Lung (tissue), 12 donors: Measurements from ENCODE around the gene SND1. TPM values are rescaled to one million over a fixed set of nuclear protein-coding genes. Genes with fewer than 3 reads are reported as not detected.

Experiments
- ATAC-seq: fragments of 200-7000 bp; cut with Tn5 transposase; one replicate; pipeline ENCODE4 v1.9.1; 2020; ENCODE audit warnings: moderate number of reproducible peaks; ENCODE audit not compliant: insufficient read depth, low FRiP score
- DNase-seq, 3 donors: peaks; one replicate each; pipeline ENCODE4 v3.0.0-alpha.2; 2013 to 2017
- H3K27ac ChIP-seq, 2 donors: one replicate each; pipeline ENCODE4 v1.5.1; 2013; ENCODE audit warnings: mild to moderate bottlenecking in 2 of 2, moderate library complexity in 2 of 2, control low read depth in 1 of 2, inconsistent platforms in 1 of 2, low read depth in 1 of 2, low read length in 1 of 2
- H3K27me3 ChIP-seq, 3 donors: one replicate each; pipeline ENCODE4 v1.5.1; 2013; ENCODE audit warnings: low read length in 2 of 3; ENCODE audit not compliant: control insufficient read depth in 3 of 3, insufficient read depth in 3 of 3
- H3K36me3 ChIP-seq, 4 donors: one replicate each; pipeline ENCODE4 v1.5.1; 2013; ENCODE audit warnings: low read length in 4 of 4, mild to moderate bottlenecking in 1 of 4, moderate library complexity in 1 of 4; ENCODE audit not compliant: control insufficient read depth in 4 of 4, insufficient read depth in 4 of 4
- H3K4me1 ChIP-seq, 5 donors: one replicate each; pipeline ENCODE4 v1.5.1; 2013; ENCODE audit warnings: low read length in 5 of 5, mild to moderate bottlenecking in 2 of 5, moderate library complexity in 1 of 5; ENCODE audit not compliant: control insufficient read depth in 5 of 5, insufficient read depth in 5 of 5
- H3K4me3 ChIP-seq: one replicate; pipeline ENCODE4 v1.5.1; 2013; ENCODE audit warnings: mild to moderate bottlenecking, control low read depth, moderate library complexity
- H3K9ac ChIP-seq, 2 donors: one replicate each; pipeline ENCODE4 v1.5.1; 2013; ENCODE audit warnings: low read length in 2 of 2, control low read depth in 1 of 2; ENCODE audit not compliant: insufficient read depth in 1 of 2
- H3K9me3 ChIP-seq, 4 donors: one replicate each; pipeline ENCODE4 v1.5.1; 2013; ENCODE audit warnings: low read length in 3 of 4, mild to moderate bottlenecking in 1 of 4, moderate library complexity in 1 of 4; ENCODE audit not compliant: control insufficient read depth in 4 of 4, insufficient read depth in 3 of 4
- WGBS, 2 donors: extraction: QIAGEN DNeasy Blood & Tissue Kit; methylation state at CpG; one replicate each; pipeline ENCODE4 v1.1.7; 2013; 5-methylcytosine and 5-hydroxymethylcytosine counted together
- polyA plus RNA-seq, 2 donors: library from polyadenylated mRNA; stranded (reverse); fragments of 200-250 nt; gene quantifications; one replicate each; pipeline ENCODE4 v1.2.1, GENCODE V29; 2013
- total RNA-seq, 2 donors: library from RNA; depleted of rRNA in 1 of 2; stranded (reverse); fragments of >200 nt in 1 of 2; gene quantifications; one replicate each; pipeline ENCODE4 v1.2.1, GENCODE V29; 2014 to 2021
- TF ChIP-seq, protein P1 (sequence below): IDR thresholded peaks from 2 replicates; pipeline ENCODE4 v1.5.1; 2012; ENCODE audit warnings: mild to moderate bottlenecking; ENCODE audit errors: control extremely low read depth, extremely low read depth
- donor health status: control.
- donor health status: control.
- donor health status: Bipolar disorder and iron deficiency.
- donor health status: healthy.
- donor health status: DM: yes; HTN: yes; CAD: no.

The SND1 gene
- total and polyA plus RNA-seq, 4 donors: 94.5 to 210 (median 137) TPM

DNA sequence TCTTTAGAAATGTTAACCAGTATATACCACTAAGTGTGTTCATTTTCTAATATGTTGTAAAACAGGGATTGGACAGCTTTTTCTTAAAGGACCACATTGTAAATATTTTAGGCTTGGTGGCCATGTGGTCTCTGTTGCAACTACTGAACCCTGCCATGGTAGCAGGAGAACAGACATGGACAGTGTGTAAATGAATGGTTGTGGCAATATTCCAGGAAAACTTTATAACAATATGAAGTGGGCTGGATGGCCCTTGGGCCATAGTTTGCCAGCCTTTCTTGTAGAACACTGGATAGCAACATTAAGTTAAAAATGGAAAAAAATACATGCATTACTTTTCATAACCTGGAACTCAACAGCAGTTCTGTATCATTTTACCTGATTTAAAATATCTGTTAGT lies 61.0 kb downstream of the SND1 start:
- TF ChIP-seq, protein P1, sequence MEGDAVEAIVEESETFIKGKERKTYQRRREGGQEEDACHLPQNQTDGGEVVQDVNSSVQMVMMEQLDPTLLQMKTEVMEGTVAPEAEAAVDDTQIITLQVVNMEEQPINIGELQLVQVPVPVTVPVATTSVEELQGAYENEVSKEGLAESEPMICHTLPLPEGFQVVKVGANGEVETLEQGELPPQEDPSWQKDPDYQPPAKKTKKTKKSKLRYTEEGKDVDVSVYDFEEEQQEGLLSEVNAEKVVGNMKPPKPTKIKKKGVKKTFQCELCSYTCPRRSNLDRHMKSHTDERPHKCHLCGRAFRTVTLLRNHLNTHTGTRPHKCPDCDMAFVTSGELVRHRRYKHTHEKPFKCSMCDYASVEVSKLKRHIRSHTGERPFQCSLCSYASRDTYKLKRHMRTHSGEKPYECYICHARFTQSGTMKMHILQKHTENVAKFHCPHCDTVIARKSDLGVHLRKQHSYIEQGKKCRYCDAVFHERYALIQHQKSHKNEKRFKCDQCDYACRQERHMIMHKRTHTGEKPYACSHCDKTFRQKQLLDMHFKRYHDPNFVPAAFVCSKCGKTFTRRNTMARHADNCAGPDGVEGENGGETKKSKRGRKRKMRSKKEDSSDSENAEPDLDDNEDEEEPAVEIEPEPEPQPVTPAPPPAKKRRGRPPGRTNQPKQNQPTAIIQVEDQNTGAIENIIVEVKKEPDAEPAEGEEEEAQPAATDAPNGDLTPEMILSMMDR: no peak
- H3K4me3 ChIP-seq: no peak overlapping the region
- no peaks in the 10 kb centered on the region for H3K27me3 ChIP-seq
- H3K9me3 ChIP-seq: peaks cover 0 to 3% (median 1%) of the 10 kb centered on the region in 4 donors
- H3K9ac ChIP-seq: no peak overlapping the region
- no peak overlapping the region for H3K27ac ChIP-seq
- H3K4me1 ChIP-seq: no peaks in the 10 kb centered on the region
- DNase-seq: no peak
- peaks cover 7 to 13% (median 11%) of the 10 kb centered on the region in 4 donors for H3K36me3 ChIP-seq
- ATAC-seq: no peak

DNA sequence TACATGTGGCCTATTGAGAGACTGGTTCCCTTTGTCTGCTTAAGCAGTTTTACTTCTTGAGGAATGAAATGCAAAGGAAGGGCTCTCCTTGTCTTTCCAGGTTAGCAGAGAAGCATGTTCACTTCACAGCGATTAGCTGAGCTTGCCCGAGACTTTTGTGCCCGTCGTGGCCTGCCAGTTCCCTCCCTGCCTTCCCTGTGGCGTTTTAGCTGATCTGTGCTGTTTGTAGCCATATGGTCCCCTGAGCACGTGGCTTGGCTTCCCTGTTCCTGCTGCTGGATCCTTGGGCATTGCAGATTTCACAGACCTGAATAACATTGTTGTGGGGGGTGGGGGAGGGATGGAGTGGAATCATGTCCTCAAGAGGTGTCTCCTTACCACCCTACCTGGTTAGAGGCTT lies 61.8 kb downstream of the SND1 start:
- DNase-seq (no peak), ATAC-seq (no peak)
- Histone ChIP-seq H3K4me3 (no peak overlapping the region), H3K27ac (no peak overlapping the region), H3K9me3 (peaks cover 0 to 3% (median 1%) of the 10 kb centered on the region in 4 donors), H3K9ac (no peak overlapping the region), H3K4me1 (no peaks in the 10 kb centered on the region), H3K36me3 (peaks cover 9 to 13% (median 10%) of the 10 kb centered on the region in 4 donors), H3K27me3 (no peaks in the 10 kb centered on the region)
- TF ChIP-seq, protein P1: no peak
- WGBS, 2 donors: 90 to 92% methylated on average over 6 of the region's 6 CpGs

DNA sequence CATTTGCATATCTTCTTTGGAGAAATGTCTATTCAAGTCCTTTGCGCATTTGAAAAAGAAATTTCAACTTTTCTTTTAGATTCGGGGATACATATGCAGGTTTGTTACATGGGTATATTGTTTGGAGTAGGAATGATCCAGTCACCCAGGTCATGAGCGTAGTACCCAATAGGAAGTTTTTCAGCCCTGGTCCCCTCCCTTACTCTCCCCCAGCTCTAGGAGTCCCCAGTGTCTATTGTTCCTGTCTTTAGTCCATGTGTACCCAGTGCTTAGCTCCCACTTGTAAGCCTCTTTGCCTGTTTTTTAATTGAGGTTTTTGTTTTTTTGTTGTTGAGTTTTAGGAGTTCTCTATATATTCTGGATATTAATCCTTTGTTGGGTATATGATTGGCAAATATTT lies 63.3 kb downstream of the SND1 start:
- H3K4me1 ChIP-seq: no peaks in the 10 kb centered on the region
- peaks cover 0 to 3% (median 1%) of the 10 kb centered on the region in 4 donors for H3K9me3 ChIP-seq
- no peaks in the 10 kb centered on the region for H3K27me3 ChIP-seq
- DNase-seq: no peak
- H3K36me3 ChIP-seq: peaks cover 7 to 9% (median 8%) of the 10 kb centered on the region in 4 donors
- no peak overlapping the region for H3K27ac ChIP-seq
- WGBS, 2 donors: 77 to 82% methylated on average over 3 of the region's 3 CpGs
- no peak overlapping the region for H3K9ac ChIP-seq
- no peak overlapping the region for H3K4me3 ChIP-seq
- TF ChIP-seq, protein P1: no peak
- ATAC-seq: no peak

DNA sequence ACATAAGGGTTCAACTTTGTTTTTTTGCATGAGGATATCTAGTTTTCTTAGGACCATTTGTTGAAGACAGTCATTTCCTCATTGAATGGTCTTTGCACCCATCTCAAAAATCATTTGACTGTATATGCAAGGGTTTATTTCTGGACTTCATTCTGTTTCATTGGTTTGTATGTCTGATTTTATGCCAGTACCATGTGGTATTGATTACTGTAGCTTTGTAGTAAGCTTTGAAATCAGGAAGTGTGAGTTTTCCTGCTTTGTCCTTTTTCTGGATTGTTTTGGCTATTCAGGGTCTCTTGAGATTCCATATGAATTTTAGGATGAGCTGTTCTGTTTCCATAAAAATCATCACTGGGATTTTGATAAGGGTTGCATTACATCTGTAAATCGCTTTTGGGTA lies 63.9 kb downstream of the SND1 start:
- Histone ChIP-seq H3K27ac (no peak overlapping the region), H3K9ac (no peak overlapping the region), H3K4me1 (no peaks in the 10 kb centered on the region), H3K4me3 (no peak overlapping the region), H3K36me3 (peaks cover 6 to 7% (median 7%) of the 10 kb centered on the region in 4 donors), H3K27me3 (no peaks in the 10 kb centered on the region), H3K9me3 (peaks cover 0 to 3% (median 1%) of the 10 kb centered on the region in 4 donors)
- TF ChIP-seq, protein P1: no peak
- no peak for ATAC-seq
- DNase-seq: no peak
- WGBS, 2 donors: 98 to 100% methylated on average over 1 of the region's 1 CpG
